Gastrocnemius medialis (tissue), 4 donors: Measurements from ENCODE around the gene FLNC.

Experiments used
- POLR2A ChIP-seq, 2 donors: fragments of 450-650 bp; IDR thresholded peaks; one replicate each; pipeline ENCODE4 v1.6.1; 2017; ENCODE audit warnings: antibody characterized with exemption in 2 of 2, mild to moderate bottlenecking in 2 of 2, moderate library complexity in 2 of 2
- TF ChIP-seq, protein P1 (sequence below), 5 experiments: fragments of 450-650 bp in 3 of 5; fragments of 200-600 bp in 2 of 5; sonication (generic) in 2 of 5; IDR thresholded peaks in 4 of 5; conservative IDR thresholded peaks in 1 of 5; 1 replicate in 4 of 5; 2 replicates in 1 of 5; pipeline ENCODE4 v1.5.1; 2016 to 2019; ENCODE audit warnings: antibody characterized with exemption in 5 of 5, mild to moderate bottlenecking in 3 of 5, moderate library complexity in 3 of 5

GRCh38 chr7:128836729-128837348, 6.6 kb downstream of the FLNC start:
- no peak for TF ChIP-seq POLR2A (IDR thresholded peaks at IDR 0.05)
- TF ChIP-seq, protein P1, sequence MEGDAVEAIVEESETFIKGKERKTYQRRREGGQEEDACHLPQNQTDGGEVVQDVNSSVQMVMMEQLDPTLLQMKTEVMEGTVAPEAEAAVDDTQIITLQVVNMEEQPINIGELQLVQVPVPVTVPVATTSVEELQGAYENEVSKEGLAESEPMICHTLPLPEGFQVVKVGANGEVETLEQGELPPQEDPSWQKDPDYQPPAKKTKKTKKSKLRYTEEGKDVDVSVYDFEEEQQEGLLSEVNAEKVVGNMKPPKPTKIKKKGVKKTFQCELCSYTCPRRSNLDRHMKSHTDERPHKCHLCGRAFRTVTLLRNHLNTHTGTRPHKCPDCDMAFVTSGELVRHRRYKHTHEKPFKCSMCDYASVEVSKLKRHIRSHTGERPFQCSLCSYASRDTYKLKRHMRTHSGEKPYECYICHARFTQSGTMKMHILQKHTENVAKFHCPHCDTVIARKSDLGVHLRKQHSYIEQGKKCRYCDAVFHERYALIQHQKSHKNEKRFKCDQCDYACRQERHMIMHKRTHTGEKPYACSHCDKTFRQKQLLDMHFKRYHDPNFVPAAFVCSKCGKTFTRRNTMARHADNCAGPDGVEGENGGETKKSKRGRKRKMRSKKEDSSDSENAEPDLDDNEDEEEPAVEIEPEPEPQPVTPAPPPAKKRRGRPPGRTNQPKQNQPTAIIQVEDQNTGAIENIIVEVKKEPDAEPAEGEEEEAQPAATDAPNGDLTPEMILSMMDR (IDR thresholded peaks at IDR 0.05 in 4 of 5, conservative IDR thresholded peaks at IDR 0.05 in 1 of 5), result no peak
